SK-N-SH treated with all-trans-retinoic acid at 6 μM for 48 hours (cell line): ENCODE measurements around the gene CCT3.

ENCODE experiments used
- ARNTL ChIP-seq: fragments of 450-650 bp; formaldehyde crosslinking; IDR thresholded peaks from 2 replicates; pipeline ENCODE4 v1.5.0; 2020; ENCODE audit warnings: low read depth, mild to moderate bottlenecking, moderate library complexity, borderline replicate concordance
- CSDC2 ChIP-seq: fragments of 250-450 bp; sonication (Bioruptor Pico); IDR thresholded peaks from 2 replicates; pipeline ENCODE4 v1.5.0; 2020; ENCODE audit warnings: mild to moderate bottlenecking, moderate library complexity
- ISL1 ChIP-seq: fragments of 250-450 bp; sonication (Bioruptor Pico); IDR thresholded peaks from 2 replicates; pipeline ENCODE4 v2.1.2; 2022; ENCODE audit warnings: mild to moderate bottlenecking, moderate library complexity
- SNAI2 ChIP-seq: fragments of 250-450 bp; sonication (Bioruptor Pico); IDR thresholded peaks from 2 replicates; pipeline ENCODE4 v1.5.0; 2020; ENCODE audit warnings: mild to moderate bottlenecking, moderate library complexity
- TOX ChIP-seq: fragments of 250-450 bp; sonication (Bioruptor Pico); IDR thresholded peaks from 2 replicates; pipeline ENCODE4 v1.8.0; 2021; ENCODE audit warnings: mild to moderate bottlenecking, moderate library complexity, borderline replicate concordance
- ZC3H10 ChIP-seq: fragments of 250-450 bp; sonication (Bioruptor Pico); IDR thresholded peaks from 2 replicates; pipeline ENCODE4 v1.5.1; 2021; ENCODE audit warnings: mild to moderate bottlenecking, moderate library complexity
- ZNF70 ChIP-seq: fragments of 450-650 bp; formaldehyde crosslinking; IDR thresholded peaks from 2 replicates; pipeline ENCODE4 v1.5.0; 2020; ENCODE audit warnings: mild to moderate bottlenecking, moderate library complexity
- TF ChIP-seq, protein P1 (sequence below): fragments of 250-450 bp; sonication (Bioruptor Pico); IDR thresholded peaks from 2 replicates; pipeline ENCODE4 v1.5.1; 2020; ENCODE audit warnings: low read depth, mild to moderate bottlenecking, moderate library complexity
- TF ChIP-seq, protein P2 (sequence below): fragments of 250-450 bp; sonication (Bioruptor Pico); IDR thresholded peaks from 2 replicates; pipeline ENCODE4 v1.5.0; 2020; ENCODE audit warnings: mild to moderate bottlenecking, moderate library complexity
- TF ChIP-seq, protein P3 (sequence below): fragments of 250-450 bp; sonication (Bioruptor Pico); IDR thresholded peaks from 2 replicates; pipeline ENCODE4 v1.8.0; 2020; ENCODE audit warnings: mild to moderate bottlenecking, moderate library complexity, borderline replicate concordance

DNA sequence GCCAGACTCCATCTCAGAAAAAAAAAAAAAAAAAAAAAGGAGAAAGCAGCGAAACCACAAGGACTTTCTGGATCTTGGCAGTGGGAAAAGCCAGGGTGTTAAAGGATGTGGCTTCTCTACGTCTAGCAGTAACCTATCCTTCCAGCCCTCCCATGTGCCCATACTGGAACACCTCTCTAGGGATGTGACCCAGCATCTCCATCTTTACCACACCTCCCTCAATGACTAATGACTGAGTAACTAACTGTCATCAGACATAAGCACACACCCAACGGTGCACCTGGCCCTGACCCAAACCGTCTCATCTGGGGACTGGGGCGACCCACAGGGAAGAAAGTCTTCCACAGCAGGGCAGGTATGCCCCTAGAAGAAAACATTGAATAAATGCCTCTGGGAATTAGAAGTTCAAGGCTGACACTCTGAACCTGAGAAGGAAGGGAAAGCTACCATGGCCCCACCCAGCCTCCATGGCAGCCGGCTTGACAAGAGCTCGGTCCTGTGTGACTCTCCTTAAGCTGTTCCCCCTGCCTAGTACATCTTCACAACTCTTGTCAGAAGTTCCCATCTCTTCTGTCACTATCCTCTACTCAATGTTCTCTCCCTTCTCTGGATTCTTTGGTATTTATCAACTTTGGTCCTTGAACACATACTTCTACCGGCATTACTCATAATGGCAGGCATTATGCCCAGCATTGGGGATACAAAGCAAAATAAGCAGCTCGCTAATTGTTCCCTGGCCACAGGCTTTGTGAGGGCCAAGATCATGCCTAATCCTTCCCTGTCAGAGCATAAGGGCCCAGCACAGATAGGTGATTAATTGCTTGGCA lies 75.4 kb downstream of the CCT3 start:
- TF ChIP-seq, protein P1, sequence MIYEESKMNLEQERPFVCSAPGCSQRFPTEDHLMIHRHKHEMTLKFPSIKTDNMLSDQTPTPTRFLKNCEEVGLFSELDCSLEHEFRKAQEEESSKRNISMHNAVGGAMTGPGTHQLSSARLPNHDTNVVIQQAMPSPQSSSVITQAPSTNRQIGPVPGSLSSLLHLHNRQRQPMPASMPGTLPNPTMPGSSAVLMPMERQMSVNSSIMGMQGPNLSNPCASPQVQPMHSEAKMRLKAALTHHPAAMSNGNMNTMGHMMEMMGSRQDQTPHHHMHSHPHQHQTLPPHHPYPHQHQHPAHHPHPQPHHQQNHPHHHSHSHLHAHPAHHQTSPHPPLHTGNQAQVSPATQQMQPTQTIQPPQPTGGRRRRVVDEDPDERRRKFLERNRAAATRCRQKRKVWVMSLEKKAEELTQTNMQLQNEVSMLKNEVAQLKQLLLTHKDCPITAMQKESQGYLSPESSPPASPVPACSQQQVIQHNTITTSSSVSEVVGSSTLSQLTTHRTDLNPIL (CRISPR knock-in tag), result no peak
- TF ChIP-seq, protein P2, sequence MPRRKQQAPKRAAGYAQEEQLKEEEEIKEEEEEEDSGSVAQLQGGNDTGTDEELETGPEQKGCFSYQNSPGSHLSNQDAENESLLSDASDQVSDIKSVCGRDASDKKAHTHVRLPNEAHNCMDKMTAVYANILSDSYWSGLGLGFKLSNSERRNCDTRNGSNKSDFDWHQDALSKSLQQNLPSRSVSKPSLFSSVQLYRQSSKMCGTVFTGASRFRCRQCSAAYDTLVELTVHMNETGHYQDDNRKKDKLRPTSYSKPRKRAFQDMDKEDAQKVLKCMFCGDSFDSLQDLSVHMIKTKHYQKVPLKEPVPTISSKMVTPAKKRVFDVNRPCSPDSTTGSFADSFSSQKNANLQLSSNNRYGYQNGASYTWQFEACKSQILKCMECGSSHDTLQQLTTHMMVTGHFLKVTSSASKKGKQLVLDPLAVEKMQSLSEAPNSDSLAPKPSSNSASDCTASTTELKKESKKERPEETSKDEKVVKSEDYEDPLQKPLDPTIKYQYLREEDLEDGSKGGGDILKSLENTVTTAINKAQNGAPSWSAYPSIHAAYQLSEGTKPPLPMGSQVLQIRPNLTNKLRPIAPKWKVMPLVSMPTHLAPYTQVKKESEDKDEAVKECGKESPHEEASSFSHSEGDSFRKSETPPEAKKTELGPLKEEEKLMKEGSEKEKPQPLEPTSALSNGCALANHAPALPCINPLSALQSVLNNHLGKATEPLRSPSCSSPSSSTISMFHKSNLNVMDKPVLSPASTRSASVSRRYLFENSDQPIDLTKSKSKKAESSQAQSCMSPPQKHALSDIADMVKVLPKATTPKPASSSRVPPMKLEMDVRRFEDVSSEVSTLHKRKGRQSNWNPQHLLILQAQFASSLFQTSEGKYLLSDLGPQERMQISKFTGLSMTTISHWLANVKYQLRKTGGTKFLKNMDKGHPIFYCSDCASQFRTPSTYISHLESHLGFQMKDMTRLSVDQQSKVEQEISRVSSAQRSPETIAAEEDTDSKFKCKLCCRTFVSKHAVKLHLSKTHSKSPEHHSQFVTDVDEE (CRISPR knock-in tag), result no peak
- TF ChIP-seq, protein P3, sequence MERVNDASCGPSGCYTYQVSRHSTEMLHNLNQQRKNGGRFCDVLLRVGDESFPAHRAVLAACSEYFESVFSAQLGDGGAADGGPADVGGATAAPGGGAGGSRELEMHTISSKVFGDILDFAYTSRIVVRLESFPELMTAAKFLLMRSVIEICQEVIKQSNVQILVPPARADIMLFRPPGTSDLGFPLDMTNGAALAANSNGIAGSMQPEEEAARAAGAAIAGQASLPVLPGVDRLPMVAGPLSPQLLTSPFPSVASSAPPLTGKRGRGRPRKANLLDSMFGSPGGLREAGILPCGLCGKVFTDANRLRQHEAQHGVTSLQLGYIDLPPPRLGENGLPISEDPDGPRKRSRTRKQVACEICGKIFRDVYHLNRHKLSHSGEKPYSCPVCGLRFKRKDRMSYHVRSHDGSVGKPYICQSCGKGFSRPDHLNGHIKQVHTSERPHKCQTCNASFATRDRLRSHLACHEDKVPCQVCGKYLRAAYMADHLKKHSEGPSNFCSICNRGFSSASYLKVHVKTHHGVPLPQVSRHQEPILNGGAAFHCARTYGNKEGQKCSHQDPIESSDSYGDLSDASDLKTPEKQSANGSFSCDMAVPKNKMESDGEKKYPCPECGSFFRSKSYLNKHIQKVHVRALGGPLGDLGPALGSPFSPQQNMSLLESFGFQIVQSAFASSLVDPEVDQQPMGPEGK (CRISPR knock-in tag), result no peak
- TF ChIP-seq ARNTL (CRISPR knock-in tag), result no peak
- no peak for TF ChIP-seq ZC3H10 (CRISPR knock-in tag)
- TF ChIP-seq ISL1 (CRISPR knock-in tag), result no peak
- TF ChIP-seq CSDC2 (CRISPR knock-in tag), result no peak
- no peak for TF ChIP-seq ZNF70 (CRISPR knock-in tag)
- TF ChIP-seq TOX (CRISPR knock-in tag), result no peak
- no peak for TF ChIP-seq SNAI2 (CRISPR knock-in tag)
